Lung (tissue), 12 donors: ENCODE data around the gene RNF115. TPM values are rescaled to one million over a fixed set of nuclear protein-coding genes. Genes with fewer than 3 reads are reported as not detected.

Experiments
- ATAC-seq: fragments of 200-7000 bp; cut with Tn5 transposase; one replicate; pipeline ENCODE4 v1.9.1; 2020; ENCODE audit warnings: moderate number of reproducible peaks; ENCODE audit not compliant: insufficient read depth, low FRiP score
- DNase-seq, 3 donors: peaks; one replicate each; pipeline ENCODE4 v3.0.0-alpha.2; 2013 to 2017
- H3K27ac ChIP-seq, 2 donors: one replicate each; pipeline ENCODE4 v1.5.1; 2013; ENCODE audit warnings: mild to moderate bottlenecking in 2 of 2, moderate library complexity in 2 of 2, control low read depth in 1 of 2, inconsistent platforms in 1 of 2, low read depth in 1 of 2, low read length in 1 of 2
- H3K27me3 ChIP-seq, 3 donors: one replicate each; pipeline ENCODE4 v1.5.1; 2013; ENCODE audit warnings: low read length in 2 of 3; ENCODE audit not compliant: control insufficient read depth in 3 of 3, insufficient read depth in 3 of 3
- H3K36me3 ChIP-seq, 4 donors: one replicate each; pipeline ENCODE4 v1.5.1; 2013; ENCODE audit warnings: low read length in 4 of 4, mild to moderate bottlenecking in 1 of 4, moderate library complexity in 1 of 4; ENCODE audit not compliant: control insufficient read depth in 4 of 4, insufficient read depth in 4 of 4
- H3K4me1 ChIP-seq, 5 donors: one replicate each; pipeline ENCODE4 v1.5.1; 2013; ENCODE audit warnings: low read length in 5 of 5, mild to moderate bottlenecking in 2 of 5, moderate library complexity in 1 of 5; ENCODE audit not compliant: control insufficient read depth in 5 of 5, insufficient read depth in 5 of 5
- H3K4me3 ChIP-seq: one replicate; pipeline ENCODE4 v1.5.1; 2013; ENCODE audit warnings: mild to moderate bottlenecking, control low read depth, moderate library complexity
- H3K9ac ChIP-seq, 2 donors: one replicate each; pipeline ENCODE4 v1.5.1; 2013; ENCODE audit warnings: low read length in 2 of 2, control low read depth in 1 of 2; ENCODE audit not compliant: insufficient read depth in 1 of 2
- H3K9me3 ChIP-seq, 4 donors: one replicate each; pipeline ENCODE4 v1.5.1; 2013; ENCODE audit warnings: low read length in 3 of 4, mild to moderate bottlenecking in 1 of 4, moderate library complexity in 1 of 4; ENCODE audit not compliant: control insufficient read depth in 4 of 4, insufficient read depth in 3 of 4
- WGBS, 2 donors: extraction: QIAGEN DNeasy Blood & Tissue Kit; methylation state at CpG; one replicate each; pipeline ENCODE4 v1.1.7; 2013; 5-methylcytosine and 5-hydroxymethylcytosine counted together
- polyA plus RNA-seq, 2 donors: library from polyadenylated mRNA; stranded (reverse); fragments of 200-250 nt; gene quantifications; one replicate each; pipeline ENCODE4 v1.2.1, GENCODE V29; 2013
- total RNA-seq, 2 donors: library from RNA; depleted of rRNA in 1 of 2; stranded (reverse); fragments of >200 nt in 1 of 2; gene quantifications; one replicate each; pipeline ENCODE4 v1.2.1, GENCODE V29; 2014 to 2021
- TF ChIP-seq, protein P1 (sequence below): IDR thresholded peaks from 2 replicates; pipeline ENCODE4 v1.5.1; 2012; ENCODE audit warnings: mild to moderate bottlenecking; ENCODE audit errors: control extremely low read depth, extremely low read depth
- donor health status: control.
- donor health status: control.
- donor health status: Bipolar disorder and iron deficiency.
- donor health status: healthy.
- donor health status: DM: yes; HTN: yes; CAD: no.

The RNF115 gene
- total and polyA plus RNA-seq, 4 donors, result 4.4 to 21.6 (median 11.5) TPM

DNA sequence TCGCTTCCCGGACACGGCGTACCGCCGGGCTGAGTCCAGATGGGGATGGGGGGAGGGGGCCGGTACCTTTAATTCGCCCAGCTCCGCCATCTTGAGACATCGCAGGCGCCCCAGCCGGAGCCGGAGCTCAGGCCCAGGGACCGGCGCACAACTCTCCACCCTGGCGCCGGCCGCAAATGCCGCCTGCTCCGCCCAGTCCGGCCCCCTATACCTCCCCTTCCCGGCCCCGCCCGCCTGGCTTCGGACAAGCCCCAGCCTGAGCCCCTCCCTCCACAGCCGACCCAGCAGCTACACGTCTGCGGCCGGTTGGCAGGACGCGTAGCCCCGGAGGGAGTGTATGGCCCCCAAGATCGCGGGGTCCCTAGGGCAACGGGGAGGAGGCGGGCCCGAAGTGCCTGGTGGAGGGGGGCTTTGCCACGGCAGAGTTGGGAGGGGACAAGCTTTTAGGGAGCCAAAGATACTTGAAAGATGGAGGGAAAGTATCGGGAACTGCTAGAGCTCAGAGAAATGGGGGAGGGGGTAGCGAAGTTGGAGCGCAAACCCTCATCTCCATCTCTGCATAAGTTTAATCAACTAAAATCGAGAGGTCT, 35.1 kb upstream of the RNF115 start, which contains the start of gene PIAS3:
TSS of gene PIAS3 (minus strand) at position 181 of the 590 bp plus-strand sequence. CDS start at position 90, 91 bp downstream.
- Histone ChIP-seq H3K4me3 (peak within 1 kb of the TSS; percentile 92), H3K27me3 (no peaks in the 10 kb centered on the region), H3K9me3 (no peaks in the 10 kb centered on the region)

GRCh38 chr1:145858238-145858900, 34.5 kb upstream of the RNF115 start:
- Histone ChIP-seq H3K36me3 (peaks cover 17 to 29% (median 22%) of the 10 kb centered on the region in 4 donors), H3K4me1 (peaks cover 0 to 18% (median 0%) of the 10 kb centered on the region in 5 donors), H3K27ac (peak overlapping the region; percentile 91 to 96), H3K27me3 (no peaks in the 10 kb centered on the region), H3K9me3 (no peaks in the 10 kb centered on the region), H3K9ac (no peak overlapping the region), H3K4me3 (peak overlapping the region; percentile 92)
- 1% methylated on average over 35 of the region's 35 CpGs for WGBS, 2 donors
- peak in 1 of 3 donors; percentile 56 for DNase-seq
- ATAC-seq, result peak; percentile 2
- TF ChIP-seq, protein P1, sequence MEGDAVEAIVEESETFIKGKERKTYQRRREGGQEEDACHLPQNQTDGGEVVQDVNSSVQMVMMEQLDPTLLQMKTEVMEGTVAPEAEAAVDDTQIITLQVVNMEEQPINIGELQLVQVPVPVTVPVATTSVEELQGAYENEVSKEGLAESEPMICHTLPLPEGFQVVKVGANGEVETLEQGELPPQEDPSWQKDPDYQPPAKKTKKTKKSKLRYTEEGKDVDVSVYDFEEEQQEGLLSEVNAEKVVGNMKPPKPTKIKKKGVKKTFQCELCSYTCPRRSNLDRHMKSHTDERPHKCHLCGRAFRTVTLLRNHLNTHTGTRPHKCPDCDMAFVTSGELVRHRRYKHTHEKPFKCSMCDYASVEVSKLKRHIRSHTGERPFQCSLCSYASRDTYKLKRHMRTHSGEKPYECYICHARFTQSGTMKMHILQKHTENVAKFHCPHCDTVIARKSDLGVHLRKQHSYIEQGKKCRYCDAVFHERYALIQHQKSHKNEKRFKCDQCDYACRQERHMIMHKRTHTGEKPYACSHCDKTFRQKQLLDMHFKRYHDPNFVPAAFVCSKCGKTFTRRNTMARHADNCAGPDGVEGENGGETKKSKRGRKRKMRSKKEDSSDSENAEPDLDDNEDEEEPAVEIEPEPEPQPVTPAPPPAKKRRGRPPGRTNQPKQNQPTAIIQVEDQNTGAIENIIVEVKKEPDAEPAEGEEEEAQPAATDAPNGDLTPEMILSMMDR, result no peak

More for the DNA sequence above, 35.1 kb upstream of the RNF115 start, which contains the start of gene PIAS3:
- TF ChIP-seq, protein P1, result no peak
- Histone ChIP-seq H3K27ac (peak within 1 kb of the TSS; percentile 91 to 96), H3K36me3 (peaks cover 16 to 23% (median 21%) of the 10 kb centered on the region in 4 donors), H3K9ac (peak within 1 kb of the TSS; percentile 32 to 73), H3K4me1 (peaks cover 0 to 18% (median 0%) of the 10 kb centered on the region in 5 donors)
- 0 to 1% methylated on average over 40 to 42 of the region's 42 CpGs for WGBS, 2 donors
- peak; percentile 97 for ATAC-seq
- peak; percentile 97 to 98 (median 97) for DNase-seq

- H3K9ac ChIP-seq, result no peak overlapping the region
- no peak overlapping the region for H3K27ac ChIP-seq
- DNase-seq (no peak), ATAC-seq (no peak)
- peaks cover 20 to 32% (median 28%) of the 10 kb centered on the region in 4 donors for H3K36me3 ChIP-seq
- no peaks in the 10 kb centered on the region for H3K9me3 ChIP-seq
- H3K27me3 ChIP-seq, result no peaks in the 10 kb centered on the region
- TF ChIP-seq, protein P1, result no peak
- peaks cover 0 to 18% (median 0%) of the 10 kb centered on the region in 5 donors for H3K4me1 ChIP-seq
- no peak overlapping the region for H3K4me3 ChIP-seq
- WGBS, 2 donors, result 79 to 87% methylated on average over 3 to 4 of the region's 4 CpGs
These were observed 33.3 kb upstream of the RNF115 start for GRCh38 chr1:145857170-145857569.
